GM21737 (cell line): ENCODE results near the gene GOLGA8S.
"Not testable (repeated sequence)": the region's sequence is repeated elsewhere in the genome, so short reads cannot be mapped to it uniquely, and the experiment has no call there.

Source experiments
- ATAC-seq: cut with Tn5 transposase; IDR thresholded peaks from one replicate; pipeline ENCODE4 v1.9.1; 2021; ENCODE audit warnings: mild to moderate bottlenecking, moderate library complexity; ENCODE audit not compliant: unreplicated experiment

GOLGA8S gene

GRCh38 chr15:23354448-23354847 is at the start of gene GOLGA8S:
Gene GOLGA8S, plus strand, starts transcription at chr15:23354748. Its CDS starts 62 bp downstream, at chr15:23354810.
- ATAC-seq = not testable (repeated sequence)

- not testable (repeated sequence) for ATAC-seq
Measured at GRCh38 chr15:23304805-23305204, 49.7 kb upstream of the GOLGA8S start.

GRCh38 chr15:23305921-23306320 is 48.6 kb upstream of the GOLGA8S start:
- ATAC-seq = not testable (repeated sequence)

GRCh38 chr15:23311233-23311632 is 43.3 kb upstream of the GOLGA8S start:
- ATAC-seq = not testable (repeated sequence)

GRCh38 chr15:23334096-23334495 is 20.5 kb upstream of the GOLGA8S start, which contains the start of gene GOLGA6L26:
Gene GOLGA6L26, minus strand, starts transcription at chr15:23334196. Its CDS starts 61 bp downstream, at chr15:23334135.
- ATAC-seq = not testable (repeated sequence)

GRCh38 chr15:23362622-23363021 is 8.1 kb downstream of the GOLGA8S start:
- not testable (repeated sequence) for ATAC-seq

GRCh38 chr15:23364261-23364660 is 9.7 kb downstream of the GOLGA8S start:
- not testable (repeated sequence) for ATAC-seq

- ATAC-seq = no peak
Measured at GRCh38 chr15:23370578-23370977, 16.0 kb downstream of the GOLGA8S start.

GRCh38 chr15:23371134-23371533 is 16.6 kb downstream of the GOLGA8S start:
- ATAC-seq = not testable (repeated sequence)

GRCh38 chr15:23371868-23372267 is 17.3 kb downstream of the GOLGA8S start:
- not testable (repeated sequence) for ATAC-seq

GRCh38 chr15:23372284-23372683 is 17.7 kb downstream of the GOLGA8S start:
- ATAC-seq = no peak

- not testable (repeated sequence) for ATAC-seq
Measured at GRCh38 chr15:23372891-23373600, 18.5 kb downstream of the GOLGA8S start.

- ATAC-seq = not testable (repeated sequence)
Measured at GRCh38 chr15:23374226-23374625, 19.7 kb downstream of the GOLGA8S start.

- ATAC-seq = not testable (repeated sequence)
Measured at GRCh38 chr15:23378946-23379345, 24.4 kb downstream of the GOLGA8S start.

GRCh38 chr15:23380700-23381099 is 26.2 kb downstream of the GOLGA8S start:
- ATAC-seq = not testable (repeated sequence)

- ATAC-seq = not testable (repeated sequence)
Measured at GRCh38 chr15:23381192-23381591, 26.6 kb downstream of the GOLGA8S start.

- ATAC-seq = no peak
Measured at GRCh38 chr15:23384371-23384770, 29.8 kb downstream of the GOLGA8S start.

GRCh38 chr15:23385886-23386430 is 31.4 kb downstream of the GOLGA8S start:
- ATAC-seq = no peak

- ATAC-seq = no peak
Measured at GRCh38 chr15:23387621-23388190, 33.2 kb downstream of the GOLGA8S start.

GRCh38 chr15:23395030-23395692 is 40.6 kb downstream of the GOLGA8S start:
- ATAC-seq = no peak

- ATAC-seq = no peak
Measured at GRCh38 chr15:23395832-23396231, 41.3 kb downstream of the GOLGA8S start.
